K562 (cell line): ENCODE measurements around the gene SHISAL2A. TPM values are rescaled to one million over a fixed set of nuclear protein-coding genes. Genes with fewer than 3 reads are reported as not detected.

Source experiments
- ARID1B ChIP-seq: fragments of 450-650 bp; IDR thresholded peaks from 2 replicates; pipeline ENCODE4 v1.6.1; 2016; ENCODE audit warnings: antibody characterized with exemption, mild to moderate bottlenecking, inconsistent platforms
- CBFA2T2 ChIP-seq: fragments of 450-650 bp; conservative IDR thresholded peaks from 2 replicates; pipeline ENCODE4 v1.6.1; 2017; ENCODE audit warnings: mild to moderate bottlenecking
- CBX8 ChIP-seq: fragments of 200-600 bp; sonication (generic); IDR thresholded peaks from 2 replicates; pipeline ENCODE4 v1.6.1; 2012; ENCODE audit warnings: borderline replicate concordance, mixed run types, low read depth, mild to moderate bottlenecking, moderate library complexity, mixed read lengths, low read length, control low read depth, inconsistent platforms; ENCODE audit not compliant: poor library complexity, severe bottlenecking; ENCODE audit errors: extremely low read depth
- DPF2 ChIP-seq: fragments of 450-650 bp; IDR thresholded peaks from 2 replicates; pipeline ENCODE4 v1.6.1; 2016
- NCOR1 ChIP-seq: fragments of 450-650 bp; IDR thresholded peaks from 2 replicates; pipeline ENCODE4 v1.6.1; 2016; ENCODE audit warnings: mild to moderate bottlenecking, moderate library complexity
- PREB ChIP-seq: sonication (generic); formaldehyde crosslinking; IDR thresholded peaks from 2 replicates; pipeline ENCODE4 v1.8.1; 2023; ENCODE audit warnings: mild to moderate bottlenecking, missing genetic modification reagents
- RBM39 ChIP-seq: fragments of 200-400 bp; formaldehyde crosslinking; optimal IDR thresholded peaks from 2 replicates; pipeline ENCODE3; 2018; ENCODE audit warnings: low read depth, low read length
- SMAD4 ChIP-seq: fragments of 250-450 bp; sonication (Bioruptor Pico); conservative IDR thresholded peaks from 2 replicates; pipeline ENCODE4 v1.8.0; 2021; ENCODE audit warnings: inconsistent platforms, mild to moderate bottlenecking, moderate library complexity
- SOX6 ChIP-seq: fragments of 450-650 bp; IDR thresholded peaks from 2 replicates; pipeline ENCODE4 v1.6.1; 2014; ENCODE audit warnings: mild to moderate bottlenecking
- TFAM ChIP-seq: fragments of 250-450 bp; sonication (Bioruptor Pico); conservative IDR thresholded peaks from 2 replicates; pipeline ENCODE4 v1.5.0; 2021; ENCODE audit warnings: mild to moderate bottlenecking, moderate library complexity
- ZBTB17 ChIP-seq: fragments of 450-650 bp; formaldehyde crosslinking; IDR thresholded peaks from 2 replicates; pipeline ENCODE4 v1.4.0; 2020; ENCODE audit warnings: mild to moderate bottlenecking
- ZNF316 ChIP-seq: fragments of 450-650 bp; IDR thresholded peaks from 2 replicates; pipeline ENCODE4 v1.6.1; 2016
- ZNF766 ChIP-seq: fragments of 200-800 bp; sonication (Bioruptor generic); conservative IDR thresholded peaks from 2 replicates; pipeline ENCODE4 v1.6.1; 2016; ENCODE audit warnings: missing genetic modification characterization, missing compliant biosample characterization
- ZNF77 ChIP-seq: fragments of 250-450 bp; sonication (Bioruptor Pico); IDR thresholded peaks from 2 replicates; pipeline ENCODE4 v1.5.0; 2020
- polyA plus RNA-seq, 8 experiments: library from polyadenylated mRNA; depleted of rRNA in 4 of 8; stranded (reverse) in 5 of 8; unstranded in 3 of 8; fragments of >200 nt; fragmentation: Nextera tagmentation in 2 of 8; fragmentation: Illumina TruSeq in 1 of 8; extraction: Ambion mirVana in 2 of 8; extraction: Trizol in 1 of 8; gene quantifications; 2 replicates each; pipeline versions ENCODE4 v1.2.1 to v1.2.3, GENCODE V29; 2011 to 2014; ENCODE audit warnings: inconsistent platforms in 1 of 8, missing spikeins in 1 of 8
- total RNA-seq, 7 experiments: library from RNA; depleted of rRNA in 6 of 7; stranded (reverse); fragments of >200 nt in 6 of 7; fragmentation: Illumina TruSeq in 2 of 7; extraction: Trizol in 2 of 7; gene quantifications; 2 replicates each; pipeline versions ENCODE4 v1.2.1 to v1.2.3, GENCODE V29; 2011 to 2021; ENCODE audit warnings: low replicate concordance in 1 of 7
- TF ChIP-seq, protein P1 (sequence below): fragments of 450-650 bp; conservative IDR thresholded peaks from 2 replicates; pipeline ENCODE4 v1.6.1; 2016; ENCODE audit warnings: missing genetic modification characterization, low read depth, mild to moderate bottlenecking, missing compliant biosample characterization, moderate library complexity
- TF ChIP-seq, protein P2 (sequence below): fragments of 200-800 bp; sonication (Bioruptor generic); IDR thresholded peaks from 2 replicates; pipeline ENCODE4 v1.6.1; 2017; ENCODE audit warnings: missing genetic modification characterization, missing compliant biosample characterization

SHISAL2A gene
- total and polyA plus RNA-seq, 9 of the 15 experiments (the other 6 are each of a cell fraction or from before 2014, with no cell fraction given) = 0.11 TPM; not detected in 8

GRCh38 chr1:52674497-52675384 is 41.8 kb downstream of the SHISAL2A start (continued):
- TF ChIP-seq PREB (no peak), SOX6 (peak; percentile 44; the same call in 1 of the 2 replicates), DPF2 (peak; percentile 91), ZNF316 (peak; percentile 33; the same call in 1 of the 2 replicates), NCOR1 (peak; percentile 87), ZNF77 (CRISPR knock-in tag) (no peak), CBX8 (no peak), TFAM (CRISPR knock-in tag) (no peak), ZNF766 (CRISPR knock-in tag) (no peak), CBFA2T2 (0 out of 2 replicates have a peak, but pooled peaks have one; percentile 6), SMAD4 (CRISPR knock-in tag) (peak; percentile 99), ARID1B (peak; percentile 83), ZBTB17 (0 out of 2 replicates have a peak, but pooled peaks have one; percentile 27), RBM39 (no peak)
- TF ChIP-seq, protein P1, sequence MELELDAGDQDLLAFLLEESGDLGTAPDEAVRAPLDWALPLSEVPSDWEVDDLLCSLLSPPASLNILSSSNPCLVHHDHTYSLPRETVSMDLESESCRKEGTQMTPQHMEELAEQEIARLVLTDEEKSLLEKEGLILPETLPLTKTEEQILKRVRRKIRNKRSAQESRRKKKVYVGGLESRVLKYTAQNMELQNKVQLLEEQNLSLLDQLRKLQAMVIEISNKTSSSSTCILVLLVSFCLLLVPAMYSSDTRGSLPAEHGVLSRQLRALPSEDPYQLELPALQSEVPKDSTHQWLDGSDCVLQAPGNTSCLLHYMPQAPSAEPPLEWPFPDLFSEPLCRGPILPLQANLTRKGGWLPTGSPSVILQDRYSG (tag) = peak; percentile 77; the same call in 1 of the 2 replicates
- TF ChIP-seq, protein P2, sequence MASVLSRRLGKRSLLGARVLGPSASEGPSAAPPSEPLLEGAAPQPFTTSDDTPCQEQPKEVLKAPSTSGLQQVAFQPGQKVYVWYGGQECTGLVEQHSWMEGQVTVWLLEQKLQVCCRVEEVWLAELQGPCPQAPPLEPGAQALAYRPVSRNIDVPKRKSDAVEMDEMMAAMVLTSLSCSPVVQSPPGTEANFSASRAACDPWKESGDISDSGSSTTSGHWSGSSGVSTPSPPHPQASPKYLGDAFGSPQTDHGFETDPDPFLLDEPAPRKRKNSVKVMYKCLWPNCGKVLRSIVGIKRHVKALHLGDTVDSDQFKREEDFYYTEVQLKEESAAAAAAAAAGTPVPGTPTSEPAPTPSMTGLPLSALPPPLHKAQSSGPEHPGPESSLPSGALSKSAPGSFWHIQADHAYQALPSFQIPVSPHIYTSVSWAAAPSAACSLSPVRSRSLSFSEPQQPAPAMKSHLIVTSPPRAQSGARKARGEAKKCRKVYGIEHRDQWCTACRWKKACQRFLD = no peak
